Pancreas (tissue), 10 donors: ENCODE data around the gene TRA2B. TPM values are rescaled to one million over a fixed set of nuclear protein-coding genes. Genes with fewer than 3 reads are reported as not detected.
A peak's percentile ranks its signal among the peaks of the same experiment; 100 is the strongest.

Source experiments
- ATAC-seq, 4 donors: fragments of 200-7000 bp; cut with Tn5 transposase; one replicate each; pipeline versions ENCODE4 v1.8.0 to v1.9.1; 2020; ENCODE audit warnings: mild to moderate bottlenecking in 4 of 4, moderate library complexity in 4 of 4
- DNase-seq, 6 donors: peaks; one replicate each; pipeline ENCODE4 v3.0.0-alpha.2; 2020
- FAIRE-seq: peaks from 2 replicates; lab custom pipeline; 2012; peaks lifted over from hg19 to GRCh38; lab: Jason Lieb, UNC
- H3K27ac ChIP-seq, 4 donors: fragments of 200-600 bp; sonication (generic); 1 replicate in 3 of 4; 2 replicates in 1 of 4; pipeline versions ENCODE4 v1.5.0 to v1.8.0; 2020
- H3K27me3 ChIP-seq, 4 donors: fragments of 200-600 bp; one replicate each; pipeline ENCODE4 v1.8.0; 2021
- H3K36me3 ChIP-seq, 3 donors: fragments of 200-600 bp; sonication (generic) in 1 of 3; one replicate each; pipeline versions ENCODE4 v1.5.0 to v1.8.0; 2020 to 2021
- H3K4me1 ChIP-seq, 3 donors: fragments of 200-600 bp; one replicate each; pipeline ENCODE4 v1.8.0; 2021
- H3K4me3 ChIP-seq, 4 donors: fragments of 200-600 bp; sonication (generic) in 2 of 4; one replicate each; pipeline versions ENCODE4 v1.5.0 to v1.8.0; 2020 to 2021
- H3K9me3 ChIP-seq, 4 donors: fragments of 200-600 bp; one replicate each; pipeline ENCODE4 v1.8.0; 2021
- CTCF ChIP-seq, 4 donors: fragments of 200-600 bp; sonication (generic) in 3 of 4; IDR thresholded peaks; one replicate each; pipeline versions ENCODE4 v1.5.0 to v1.8.0; 2021; ENCODE audit warnings: antibody characterized with exemption in 4 of 4
- WGBS, 2 donors: extraction: QIAGEN DNeasy Blood & Tissue Kit; methylation state at CpG; one replicate each; pipeline ENCODE4 v1.1.7; 2013; 5-methylcytosine and 5-hydroxymethylcytosine counted together
- intact Hi-C, 3 donors: fragments of 100-400 bp; cut with DNase I; formaldehyde crosslinking; loops; one replicate each; pipeline versions ENCODE4 v1.11.1 to v1.14.2; 2022
- polyA plus RNA-seq, 2 donors: library from polyadenylated mRNA; stranded (reverse); fragments of 200-250 nt; gene quantifications; one replicate each; pipeline ENCODE4 v1.2.3, GENCODE V29; 2013
- total RNA-seq, 6 donors: library from RNA; stranded (reverse); fragmentation: NEBNext Ultra II Directional in 4 of 6; extraction: Animal tissue kit (Norgen Biotek cat#: 25700) in 4 of 6; gene quantifications; one replicate each; pipeline versions ENCODE4 v1.2.1 to v1.2.4, GENCODE V29; 2021 to 2023
- donor health status: healthy with polysubstance abuse.
- donor health status: DM: no; HTN: no; CAD: no; lungs with moderate emphysema.
- donor health status: DM: no; HTN: no; CAD: no.
- donor health status: control.
- donor health status: control.
- donor health status: Bipolar disorder and iron deficiency.
- donor health status: DM: yes; HTN: yes; CAD: no.
- donor health status: DM: no; HTN: no; CAD: no.
- donor health status: DM: no; HTN: no; CAD: no.
- donor health status: DM: yes; HTN: yes; CAD: no.

Gene TRA2B
- total and polyA plus RNA-seq, 8 donors = 27.4 to 79.2 (median 47.3) TPM

GRCh38 chr3:185916042-185916833, 21.6 kb downstream of the TRA2B start:
- no peak overlapping the region for H3K4me3 ChIP-seq
- intact Hi-C loops = no loop called here
- H3K36me3 ChIP-seq = peaks cover 0 to 66% (median 45%) of the 10 kb centered on the region in 3 donors
- no peaks in the 10 kb centered on the region for H3K27me3 ChIP-seq
- DNase-seq = no peak
- no peaks in the 10 kb centered on the region for H3K4me1 ChIP-seq
- H3K27ac ChIP-seq = no peak overlapping the region
- no peak for FAIRE-seq
- no peak for TF ChIP-seq CTCF (IDR thresholded peaks at IDR 0.05)
- H3K9me3 ChIP-seq = no peaks in the 10 kb centered on the region
- ATAC-seq = no peak
- 88 to 89% methylated on average over 5 of the region's 5 CpGs for WGBS, 2 donors

- Histone ChIP-seq H3K27ac (no peak overlapping the region), H3K9me3 (no peaks in the 10 kb centered on the region), H3K27me3 (no peaks in the 10 kb centered on the region), H3K36me3 (peaks cover 0 to 60% (median 43%) of the 10 kb centered on the region in 3 donors), H3K4me1 (no peaks in the 10 kb centered on the region), H3K4me3 (no peak overlapping the region)
- intact Hi-C loops = no loop called here
- 84 to 90% methylated on average over 4 of the region's 4 CpGs for WGBS, 2 donors
- FAIRE-seq = no peak
- no peak for DNase-seq
- TF ChIP-seq CTCF (IDR thresholded peaks at IDR 0.05) = no peak
- no peak for ATAC-seq
These were observed 22.2 kb downstream of the TRA2B start for GRCh38 chr3:185915642-185916041.

- TF ChIP-seq CTCF (IDR thresholded peaks at IDR 0.05) = no peak
- intact Hi-C loops = no loop called here
- WGBS, 2 donors = 93 to 94% methylated on average over 6 of the region's 6 CpGs
- Histone ChIP-seq H3K27me3 (no peaks in the 10 kb centered on the region), H3K36me3 (peaks cover 0 to 55% (median 37%) of the 10 kb centered on the region in 3 donors), H3K27ac (no peak overlapping the region), H3K4me3 (no peak overlapping the region), H3K9me3 (no peaks in the 10 kb centered on the region), H3K4me1 (no peaks in the 10 kb centered on the region)
- no peak for ATAC-seq
- DNase-seq = no peak
- FAIRE-seq = no peak
These were observed 22.7 kb downstream of the TRA2B start for GRCh38 chr3:185914911-185915629.

GRCh38 chr3:185912929-185913901, 24.6 kb downstream of the TRA2B start:
- no peak overlapping the region for H3K4me3 ChIP-seq
- DNase-seq = no peak
- H3K4me1 ChIP-seq = no peaks in the 10 kb centered on the region
- TF ChIP-seq CTCF (IDR thresholded peaks at IDR 0.05) = no peak
- no peaks in the 10 kb centered on the region for H3K27me3 ChIP-seq
- no peak for FAIRE-seq
- intact Hi-C loops = no loop called here
- peaks cover 0 to 36% (median 27%) of the 10 kb centered on the region in 3 donors for H3K36me3 ChIP-seq
- no peaks in the 10 kb centered on the region for H3K9me3 ChIP-seq
- no peak overlapping the region for H3K27ac ChIP-seq
- peak in 3 of 4 donors; percentile 14 to 18 (median 17) for ATAC-seq
- 70 to 76% methylated on average over 7 of the region's 7 CpGs for WGBS, 2 donors
